ENCODE measurements around the gene IQCF5.
"Not testable (repeated sequence)": the region's sequence is repeated elsewhere in the genome, so short reads cannot be mapped to it uniquely, and the experiment has no call there.

Gene IQCF5

DNA sequence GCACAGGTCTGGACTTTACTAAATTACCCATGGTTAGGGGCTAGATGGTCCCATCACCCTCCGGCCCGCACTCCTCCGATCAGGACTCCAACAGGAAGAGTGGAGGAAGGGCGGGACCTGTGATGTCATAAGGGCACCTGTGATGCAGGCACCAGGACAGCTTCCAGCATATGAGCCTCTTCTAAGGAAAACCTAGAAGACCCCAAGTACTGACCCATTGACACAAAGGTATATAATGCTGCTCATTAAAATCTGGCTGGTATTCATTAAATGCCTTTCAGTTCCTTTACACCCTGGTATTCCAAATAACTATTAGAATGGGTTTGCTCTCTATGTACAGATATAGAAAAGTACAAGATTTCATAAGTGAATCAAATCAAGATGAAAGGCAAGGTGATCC, at the start of gene IQCF5:
TSS of gene IQCF5 (minus strand) at position 101 of the 400 bp plus-strand sequence. CDS start at position 31, 70 bp downstream.
- Mint-ChIP-seq H3K4me1 (no peaks in the 10 kb centered on the region), H3K36me3 (no peaks in the 10 kb centered on the region), H3K27me3 (peaks cover 34 to 38% of the 10 kb centered on the region in 2 donors), H3K27ac (no peak within 1 kb of the TSS), H3K9me3 (peaks cover 0 to 2% of the 10 kb centered on the region in 2 donors), H3K4me3 (no peak within 1 kb of the TSS)
- no peak for ATAC-seq (replicated peaks)
- no peak for DNase-seq

DNA sequence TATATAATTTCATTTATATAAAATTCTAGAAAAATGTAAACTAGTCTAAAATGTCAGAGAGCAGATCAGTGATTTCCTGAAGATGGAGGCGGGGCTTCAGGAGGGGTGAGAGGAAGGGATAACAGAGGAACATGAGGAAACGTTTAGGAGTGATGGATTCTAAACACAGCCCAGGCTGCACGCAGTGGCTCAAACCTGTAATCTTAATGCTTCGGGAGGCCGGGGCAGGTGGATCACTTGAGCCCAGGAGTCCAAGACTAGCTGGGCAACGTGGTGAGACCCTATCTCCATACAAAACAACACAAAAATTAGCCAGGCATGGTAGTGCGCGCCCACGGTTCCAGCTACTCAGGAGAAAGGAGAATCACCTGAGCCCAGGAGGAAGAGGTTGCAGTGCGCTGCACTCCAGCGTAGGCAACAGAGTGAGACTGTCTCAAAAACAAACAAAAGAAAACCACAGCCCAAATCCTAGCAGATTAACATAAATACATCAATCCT, 45.7 kb upstream of the IQCF5 start:
- Mint-ChIP-seq H3K9me3 (no peaks in the 10 kb centered on the region), H3K27ac (no peak overlapping the region), H3K27me3 (peaks cover 15 to 17% of the 10 kb centered on the region in 2 donors), H3K36me3 (no peaks in the 10 kb centered on the region), H3K4me1 (no peaks in the 10 kb centered on the region), H3K4me3 (no peak overlapping the region)
- DNase-seq, result no peak
- no peak for ATAC-seq (replicated peaks)

DNA sequence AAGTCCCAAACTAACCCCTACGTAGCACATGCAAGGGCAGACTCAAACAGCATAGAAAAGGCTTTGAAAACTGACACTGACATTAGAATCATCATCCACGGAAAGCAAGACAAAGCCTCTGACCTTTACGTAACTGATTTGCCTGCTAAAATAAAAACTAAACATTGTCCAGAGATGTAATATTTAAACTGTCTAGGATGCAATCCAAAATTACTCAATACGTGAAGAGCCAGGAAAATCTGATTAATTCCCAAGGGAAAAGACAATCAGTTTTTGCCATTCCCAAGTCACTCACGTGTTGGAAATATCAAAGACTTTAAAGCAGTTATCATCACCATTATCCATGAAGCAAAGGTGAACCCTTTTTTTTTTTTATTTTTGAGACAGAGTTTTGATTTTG, 41.0 kb upstream of the IQCF5 start:
- Mint-ChIP-seq H3K9me3 (no peaks in the 10 kb centered on the region), H3K36me3 (no peaks in the 10 kb centered on the region), H3K27me3 (peaks cover 9 to 10% of the 10 kb centered on the region in 2 donors), H3K4me1 (no peaks in the 10 kb centered on the region), H3K4me3 (no peak overlapping the region), H3K27ac (no peak overlapping the region)
- ATAC-seq (replicated peaks) (no peak), DNase-seq (no peak)

DNA sequence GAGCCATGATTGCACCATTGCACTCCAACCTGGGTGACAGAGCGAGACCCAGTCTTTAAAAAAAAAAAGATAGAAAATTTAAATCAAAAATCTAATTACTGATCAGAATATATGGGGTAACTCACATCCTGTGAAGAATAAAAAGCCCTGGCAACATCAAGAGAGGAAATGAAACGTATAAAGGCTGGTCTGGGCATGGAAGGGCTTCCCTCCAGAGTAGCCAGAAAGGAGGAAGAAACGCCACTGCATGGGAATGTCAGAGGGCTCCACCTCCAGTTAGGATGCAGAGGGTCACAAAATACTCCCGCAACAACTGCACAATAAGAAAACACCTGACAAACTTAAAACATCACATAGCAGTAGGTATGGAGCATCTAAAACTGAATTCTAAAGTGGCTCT, 32.6 kb upstream of the IQCF5 start:
- no peak for DNase-seq
- H3K4me3 Mint-ChIP-seq, result no peak overlapping the region
- no peak for ATAC-seq (replicated peaks)

DNA sequence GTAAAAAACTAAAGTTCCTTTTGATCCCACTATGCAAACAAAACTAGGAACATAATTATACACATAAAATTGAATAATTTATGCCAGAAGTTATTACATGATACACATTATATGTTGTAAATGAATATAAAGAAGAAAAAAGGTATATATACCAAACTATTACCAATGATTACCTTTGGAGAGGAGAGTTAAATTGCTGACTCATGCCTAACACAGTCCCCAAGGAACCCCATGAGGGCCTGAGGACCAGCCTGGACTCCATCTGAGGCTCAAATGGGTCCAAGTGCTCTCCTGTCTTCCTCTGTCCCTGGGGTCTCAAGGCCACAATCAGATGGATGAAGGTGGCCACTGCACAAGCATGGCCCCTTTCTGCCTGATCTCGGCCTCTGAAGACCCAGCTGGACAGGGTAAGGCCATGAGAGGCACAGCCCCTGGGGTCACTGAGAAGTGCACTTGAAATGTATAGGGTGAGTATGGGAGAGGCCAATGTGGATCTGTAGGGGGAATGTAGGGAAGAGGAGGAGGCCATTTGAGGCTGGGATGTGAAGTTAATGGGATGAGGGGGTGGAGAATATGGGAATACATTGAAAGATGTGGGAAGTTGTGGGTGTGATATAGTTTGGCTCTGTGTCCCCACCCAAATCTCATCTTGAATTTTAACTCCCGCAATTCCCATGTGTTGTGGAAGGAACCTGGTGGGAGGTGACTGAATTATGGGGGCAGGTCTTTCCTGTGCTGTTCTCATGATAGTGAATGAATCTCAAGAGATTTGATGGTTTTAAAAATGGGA, 28.8 kb upstream of the IQCF5 start:
- Mint-ChIP-seq H3K27me3 (peaks cover 44 to 58% of the 10 kb centered on the region in 2 donors), H3K27ac (no peak overlapping the region)

More for the DNA sequence above, 32.6 kb upstream of the IQCF5 start:
- Mint-ChIP-seq H3K27me3 (peaks cover 32 to 49% of the 10 kb centered on the region in 2 donors), H3K27ac (no peak overlapping the region), H3K36me3 (peaks cover 9 to 10% of the 10 kb centered on the region in 2 donors), H3K4me1 (no peaks in the 10 kb centered on the region), H3K9me3 (peaks cover 18 to 21% of the 10 kb centered on the region in 2 donors)

DNA sequence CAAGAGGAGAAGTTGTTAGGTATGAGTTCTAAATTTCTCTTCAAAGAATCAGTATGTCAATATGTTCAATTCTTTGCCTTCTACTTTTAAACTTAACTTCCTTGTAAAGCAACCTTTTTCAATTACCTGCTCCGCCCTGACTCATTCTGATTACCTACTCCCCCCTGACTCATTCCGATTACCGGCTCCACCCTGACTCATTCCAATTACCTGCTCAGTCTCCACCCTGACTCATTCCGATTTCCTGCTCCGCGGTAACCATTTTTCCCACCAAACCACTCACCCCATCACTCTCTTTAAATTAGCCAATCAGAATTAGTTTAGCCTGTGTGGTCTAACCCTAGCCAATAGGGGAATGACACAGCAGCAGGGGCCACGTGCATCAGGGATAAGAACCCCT, 27.0 kb upstream of the IQCF5 start:
- DNase-seq; H3K4me3 Mint-ChIP-seq; H3K36me3 Mint-ChIP-seq; H3K27ac Mint-ChIP-seq; H3K9me3 Mint-ChIP-seq; H3K4me1 Mint-ChIP-seq; ATAC-seq (replicated peaks): not testable (repeated sequence)
- H3K27me3 Mint-ChIP-seq, result peaks cover 36 to 47% of the 10 kb centered on the region in 2 donors

More for the DNA sequence above, 28.8 kb upstream of the IQCF5 start:
- DNase-seq (no peak), ATAC-seq (replicated peaks) (no peak)
- Mint-ChIP-seq H3K9me3 (peaks cover 17 to 19% of the 10 kb centered on the region in 2 donors), H3K36me3 (peaks cover 8 to 10% of the 10 kb centered on the region in 2 donors), H3K4me1 (no peaks in the 10 kb centered on the region), H3K4me3 (no peak overlapping the region)

DNA sequence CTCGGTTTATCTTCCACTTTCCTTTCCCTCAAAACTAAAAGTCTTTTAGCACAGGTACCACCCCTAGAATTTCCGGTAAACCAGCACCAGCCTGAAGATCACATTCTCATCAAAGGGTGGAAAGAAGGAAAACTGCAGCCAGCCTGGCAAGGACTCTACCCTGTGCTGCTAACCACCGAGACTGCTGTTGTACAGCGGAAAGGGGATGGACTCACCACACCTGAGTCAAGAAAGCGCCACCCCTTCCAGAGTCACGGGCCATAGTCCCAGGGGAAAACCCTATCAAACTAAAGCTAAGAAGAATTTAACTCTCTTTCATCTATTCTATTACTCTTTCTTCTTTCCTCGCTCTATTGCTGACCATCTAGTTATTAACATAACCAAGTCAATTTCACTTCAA, 24.6 kb upstream of the IQCF5 start:
- ATAC-seq (replicated peaks), result not testable (repeated sequence)
- H3K27me3 Mint-ChIP-seq, result peaks cover 37 to 47% of the 10 kb centered on the region in 2 donors

DNA sequence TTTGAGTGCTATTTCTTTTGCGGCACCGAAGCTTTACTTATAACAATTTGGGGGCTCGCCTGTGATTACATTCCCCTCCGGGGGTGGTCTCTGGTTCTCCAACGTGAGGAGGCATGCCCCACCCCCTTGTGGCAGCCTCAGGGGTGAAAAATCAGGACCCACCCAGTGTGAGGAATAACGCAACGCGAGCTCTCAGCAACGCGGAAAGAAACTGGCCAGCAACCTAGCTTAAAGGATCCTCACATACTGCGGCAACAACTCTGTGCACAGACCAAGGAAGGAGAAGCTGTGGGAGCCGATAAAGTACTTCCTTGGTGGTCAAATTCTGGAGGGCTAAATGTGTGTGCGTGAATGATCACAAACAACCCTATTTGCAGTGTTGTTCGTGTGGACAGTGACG, 22.0 kb upstream of the IQCF5 start:
- Mint-ChIP-seq H3K9me3 (no peaks in the 10 kb centered on the region), H3K4me1 (no peaks in the 10 kb centered on the region), H3K27me3 (peaks cover 33 to 40% of the 10 kb centered on the region in 2 donors), H3K36me3 (no peaks in the 10 kb centered on the region), H3K27ac (no peak overlapping the region), H3K4me3 (no peak overlapping the region)
- DNase-seq (no peak), ATAC-seq (replicated peaks) (no peak)

More for the DNA sequence above, 24.6 kb upstream of the IQCF5 start:
- not testable (repeated sequence) for H3K4me3 Mint-ChIP-seq, H3K27ac Mint-ChIP-seq, H3K9me3 Mint-ChIP-seq, DNase-seq, H3K36me3 Mint-ChIP-seq, H3K4me1 Mint-ChIP-seq

DNA sequence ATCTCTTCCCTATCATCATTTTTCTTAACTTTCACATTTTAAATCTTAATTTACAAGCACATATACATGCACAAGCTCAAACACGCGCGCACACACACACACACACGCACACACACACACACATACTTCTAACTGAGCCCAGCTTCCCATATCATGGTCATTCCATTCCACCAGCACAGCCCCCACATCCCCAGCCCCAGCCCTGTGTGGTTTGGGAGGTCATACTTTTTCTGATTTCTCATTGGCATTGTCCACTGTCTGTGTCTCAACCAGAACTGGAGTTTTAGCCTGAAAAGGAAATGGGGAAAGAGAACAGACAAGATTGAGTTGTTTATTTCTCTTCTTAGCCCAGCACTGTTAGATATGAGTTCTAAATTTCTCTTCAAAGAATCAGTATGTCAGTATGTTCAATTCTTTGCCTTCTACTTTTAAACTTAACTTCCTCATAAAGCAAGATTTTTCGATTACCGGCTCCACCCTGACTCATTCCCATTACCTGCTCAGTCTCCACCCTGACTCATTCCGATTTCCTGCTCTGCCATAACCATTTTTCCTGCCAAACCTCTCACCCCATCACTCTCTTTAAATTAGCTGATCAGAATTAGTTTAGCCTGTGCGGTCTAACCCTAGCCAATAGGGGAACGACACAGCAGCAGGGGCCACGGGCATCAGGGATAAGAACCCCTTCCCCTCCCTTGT, 21.4 kb upstream of the IQCF5 start:
- H3K27me3 Mint-ChIP-seq, result peaks cover 37 to 43% of the 10 kb centered on the region in 2 donors
- ATAC-seq (replicated peaks), result no peak

DNA sequence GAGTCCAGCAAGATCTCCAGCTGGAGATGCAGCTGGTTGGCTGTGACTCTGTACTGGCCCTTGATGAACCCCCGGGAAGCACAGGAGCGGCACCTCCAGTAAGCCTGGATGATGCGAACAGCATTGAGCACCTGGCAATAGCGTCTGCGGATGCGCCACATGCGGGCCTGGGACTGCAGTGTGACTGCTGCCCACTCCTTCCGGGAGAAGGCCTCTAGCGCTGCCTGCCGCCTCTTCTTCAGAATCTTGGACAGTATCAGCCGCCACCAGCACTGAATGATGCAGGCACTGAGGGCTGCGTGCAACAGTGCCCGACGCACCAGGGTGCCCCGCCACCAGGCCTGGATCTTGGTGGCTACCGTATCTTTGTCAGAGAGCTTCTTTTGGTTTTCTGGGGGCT, 19.5 kb upstream of the IQCF5 start:
- Mint-ChIP-seq H3K27ac (no peak overlapping the region), H3K4me1 (no peaks in the 10 kb centered on the region), H3K9me3 (no peaks in the 10 kb centered on the region), H3K27me3 (peaks cover 45 to 49% of the 10 kb centered on the region in 2 donors), H3K4me3 (no peak overlapping the region), H3K36me3 (no peaks in the 10 kb centered on the region)
- DNase-seq (no peak), ATAC-seq (replicated peaks) (no peak)

More for the DNA sequence above, 21.4 kb upstream of the IQCF5 start:
- no peak for DNase-seq
- H3K27ac Mint-ChIP-seq, result no peak overlapping the region
- no peak overlapping the region for H3K4me3 Mint-ChIP-seq
- H3K9me3 Mint-ChIP-seq, result no peaks in the 10 kb centered on the region
- no peaks in the 10 kb centered on the region for H3K4me1 Mint-ChIP-seq
- H3K36me3 Mint-ChIP-seq, result no peaks in the 10 kb centered on the region

DNA sequence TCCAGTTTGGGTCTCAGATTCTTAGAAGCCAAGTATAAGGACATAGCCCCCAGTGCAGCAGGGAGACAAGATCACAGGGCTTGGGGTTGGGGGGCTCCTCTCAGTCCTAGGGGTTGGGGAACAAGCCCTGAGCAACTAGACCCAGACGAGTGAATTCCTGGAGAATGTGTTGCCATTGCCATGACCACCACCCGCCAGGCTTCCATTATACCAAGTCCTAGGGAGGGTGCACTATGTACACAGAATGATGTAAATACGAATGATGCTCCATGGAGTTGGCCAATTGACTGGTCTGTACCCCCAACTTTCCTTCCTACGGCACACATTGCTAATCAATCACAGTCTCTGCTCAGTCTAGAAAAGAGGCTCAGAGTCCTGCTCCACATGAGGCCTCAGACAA, 19.0 kb upstream of the IQCF5 start:
- DNase-seq (no peak), ATAC-seq (replicated peaks) (no peak)
- no peak overlapping the region for H3K27ac Mint-ChIP-seq
- H3K36me3 Mint-ChIP-seq, result no peaks in the 10 kb centered on the region
- H3K4me1 Mint-ChIP-seq, result no peaks in the 10 kb centered on the region
- H3K27me3 Mint-ChIP-seq, result peaks cover 46 to 52% of the 10 kb centered on the region in 2 donors
- no peak overlapping the region for H3K4me3 Mint-ChIP-seq
- no peaks in the 10 kb centered on the region for H3K9me3 Mint-ChIP-seq

DNA sequence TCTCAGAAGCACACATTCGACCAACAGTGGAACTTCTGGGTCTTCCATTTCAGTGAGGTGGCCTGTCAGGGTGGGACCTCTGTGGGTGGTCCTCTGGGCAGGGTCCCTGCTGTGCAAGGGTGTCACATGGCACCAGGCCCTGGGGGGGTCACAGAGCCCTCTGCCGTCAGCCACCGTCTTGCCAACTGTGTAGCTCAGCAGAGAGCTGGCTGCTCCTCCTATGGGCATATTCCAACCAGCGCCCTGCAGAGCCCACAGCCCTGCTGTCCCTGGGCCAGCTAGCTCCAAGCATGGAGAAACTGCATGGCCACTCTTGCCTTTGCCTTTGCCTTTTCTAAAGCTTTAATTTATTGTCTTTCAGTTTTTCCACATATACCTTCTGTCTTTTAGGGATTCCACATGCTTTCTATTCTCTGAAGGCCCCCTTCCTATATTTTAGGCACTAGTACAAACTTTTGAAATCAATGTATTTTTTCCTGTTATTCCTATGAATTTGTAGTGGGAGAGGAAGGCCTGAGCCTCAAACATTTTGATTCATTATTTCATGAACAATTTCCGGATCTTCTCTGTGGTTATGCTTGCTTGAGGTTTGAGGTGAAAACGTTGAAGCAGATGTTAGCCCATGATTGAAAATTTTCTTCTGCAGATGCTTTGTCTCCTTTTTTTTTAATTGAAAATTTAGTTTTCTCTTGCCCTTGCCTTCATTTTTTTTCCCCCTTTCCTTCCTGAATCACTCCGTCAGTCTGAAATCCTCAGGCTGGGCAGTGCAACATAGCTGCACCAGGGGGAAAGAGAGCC, 16.0 kb upstream of the IQCF5 start:
- Mint-ChIP-seq H3K36me3 (no peaks in the 10 kb centered on the region), H3K4me3 (no peak overlapping the region), H3K27me3 (peaks cover 33 to 37% of the 10 kb centered on the region in 2 donors), H3K27ac (no peak overlapping the region), H3K4me1 (no peaks in the 10 kb centered on the region), H3K9me3 (no peaks in the 10 kb centered on the region)
- no peak for DNase-seq
- no peak for ATAC-seq (replicated peaks)

DNA sequence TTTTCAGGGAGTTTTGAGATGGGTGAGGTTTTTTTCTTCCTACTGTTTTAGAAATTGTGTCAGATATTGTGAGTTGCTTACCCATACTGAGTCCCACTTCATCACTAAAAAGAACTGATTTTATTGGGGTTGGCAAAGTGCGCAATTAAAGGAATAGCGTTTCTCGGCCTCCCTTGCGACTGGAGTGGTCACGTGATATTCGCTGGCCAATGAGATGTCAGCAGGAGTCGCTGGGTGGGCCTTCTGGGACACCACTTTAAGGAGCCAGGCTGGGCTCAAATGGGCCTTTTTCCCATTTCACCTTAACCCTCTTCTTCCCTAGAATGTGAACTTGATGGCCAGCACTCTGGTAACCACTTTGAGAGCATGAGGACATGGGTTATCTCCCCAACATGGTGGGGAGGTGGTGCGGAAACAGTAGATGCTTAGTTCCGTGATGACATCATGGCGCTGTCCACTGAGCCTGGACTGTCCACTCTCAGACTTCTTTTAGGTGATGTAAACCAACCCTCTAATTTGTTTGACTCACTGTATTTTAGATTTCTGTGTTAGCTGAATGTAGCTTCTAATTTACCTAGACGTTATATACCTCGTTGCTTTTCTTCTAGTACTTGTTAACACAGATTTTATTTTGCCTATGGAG, 13.2 kb upstream of the IQCF5 start:
- Mint-ChIP-seq H3K27ac (no peak overlapping the region), H3K4me1 (no peaks in the 10 kb centered on the region), H3K9me3 (no peaks in the 10 kb centered on the region), H3K27me3 (peaks cover 32 to 45% of the 10 kb centered on the region in 2 donors), H3K4me3 (no peak overlapping the region), H3K36me3 (no peaks in the 10 kb centered on the region)
- ATAC-seq (replicated peaks) (no peak), DNase-seq (no peak)

DNA sequence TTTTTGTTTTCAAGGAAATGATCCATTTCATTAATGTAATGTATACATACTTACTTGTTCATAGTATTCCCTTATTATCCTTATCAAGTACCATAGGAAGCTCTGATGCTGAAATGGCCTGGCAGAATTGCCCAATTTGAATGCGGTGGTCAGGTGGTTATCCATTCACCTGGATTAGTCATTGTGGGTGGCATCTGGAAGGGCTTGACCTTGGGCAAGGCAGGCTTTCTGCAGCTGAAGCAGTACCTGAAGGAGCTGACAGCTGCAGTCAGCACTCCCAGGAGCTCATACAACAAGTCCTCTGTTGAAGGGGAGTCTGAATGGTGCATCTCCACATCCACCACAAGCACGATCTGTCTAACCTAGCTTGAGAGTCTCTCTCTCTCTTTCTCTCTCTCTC, 12.2 kb upstream of the IQCF5 start:
- Mint-ChIP-seq H3K36me3 (no peaks in the 10 kb centered on the region), H3K27ac (no peak overlapping the region), H3K9me3 (no peaks in the 10 kb centered on the region), H3K27me3 (peaks cover 28 to 41% of the 10 kb centered on the region in 2 donors), H3K4me1 (no peaks in the 10 kb centered on the region), H3K4me3 (no peak overlapping the region)
- ATAC-seq (replicated peaks) (no peak), DNase-seq (no peak)
